LNCaP clone FGC (cell line): ENCODE data around the gene KDELR3.

ENCODE experiments used
- DNase-seq: peaks from one replicate; pipeline ENCODE4 v3.0.0-alpha.2; 2011; ENCODE audit warnings: low read depth
- H3K4me3 ChIP-seq: 2 replicates; pipeline ENCODE4 v1.5.1; 2011; ENCODE audit warnings: mild to moderate bottlenecking, low read depth, low read length, control low read depth
- TF ChIP-seq, protein P1 (sequence below): IDR thresholded peaks from 2 replicates; pipeline ENCODE4 v1.5.1; 2012; ENCODE audit warnings: mild to moderate bottlenecking; ENCODE audit not compliant: control insufficient read depth, insufficient read depth; ENCODE audit errors: extremely low read depth

Gene KDELR3

DNA sequence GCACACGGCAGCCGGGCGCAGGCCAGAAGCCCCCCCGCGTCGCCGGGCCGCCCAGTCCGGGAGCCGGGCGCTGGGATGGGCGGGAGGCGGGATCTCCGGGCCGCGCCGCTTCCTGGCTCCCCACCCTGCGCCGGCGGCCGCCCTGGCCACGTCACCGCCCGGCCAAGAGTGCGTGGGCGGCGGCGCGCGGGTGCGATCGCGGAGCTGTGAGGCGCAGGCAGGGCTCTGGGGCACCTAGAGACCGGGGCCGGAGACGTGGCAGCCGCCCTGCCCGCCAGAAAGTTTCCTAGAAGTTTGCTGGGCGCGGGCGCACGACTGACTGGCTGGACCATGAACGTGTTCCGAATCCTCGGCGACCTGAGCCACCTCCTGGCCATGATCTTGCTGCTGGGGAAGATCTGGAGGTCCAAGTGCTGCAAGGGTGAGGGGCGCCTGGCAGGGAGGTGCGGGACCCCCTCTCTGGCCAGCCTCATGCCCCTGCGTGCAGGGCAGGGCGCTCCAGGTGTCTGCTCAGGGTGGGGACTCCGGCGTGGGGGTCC, at the start of gene KDELR3:
Gene KDELR3 (plus strand): TSS at position 193 of the 539 bp plus-strand sequence. CDS start 138 bp downstream, at position 331.
- peak within 1 kb of the TSS; percentile 44 for H3K4me3 ChIP-seq
- DNase-seq: no peak
- TF ChIP-seq, protein P1, sequence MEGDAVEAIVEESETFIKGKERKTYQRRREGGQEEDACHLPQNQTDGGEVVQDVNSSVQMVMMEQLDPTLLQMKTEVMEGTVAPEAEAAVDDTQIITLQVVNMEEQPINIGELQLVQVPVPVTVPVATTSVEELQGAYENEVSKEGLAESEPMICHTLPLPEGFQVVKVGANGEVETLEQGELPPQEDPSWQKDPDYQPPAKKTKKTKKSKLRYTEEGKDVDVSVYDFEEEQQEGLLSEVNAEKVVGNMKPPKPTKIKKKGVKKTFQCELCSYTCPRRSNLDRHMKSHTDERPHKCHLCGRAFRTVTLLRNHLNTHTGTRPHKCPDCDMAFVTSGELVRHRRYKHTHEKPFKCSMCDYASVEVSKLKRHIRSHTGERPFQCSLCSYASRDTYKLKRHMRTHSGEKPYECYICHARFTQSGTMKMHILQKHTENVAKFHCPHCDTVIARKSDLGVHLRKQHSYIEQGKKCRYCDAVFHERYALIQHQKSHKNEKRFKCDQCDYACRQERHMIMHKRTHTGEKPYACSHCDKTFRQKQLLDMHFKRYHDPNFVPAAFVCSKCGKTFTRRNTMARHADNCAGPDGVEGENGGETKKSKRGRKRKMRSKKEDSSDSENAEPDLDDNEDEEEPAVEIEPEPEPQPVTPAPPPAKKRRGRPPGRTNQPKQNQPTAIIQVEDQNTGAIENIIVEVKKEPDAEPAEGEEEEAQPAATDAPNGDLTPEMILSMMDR: no peak

DNA sequence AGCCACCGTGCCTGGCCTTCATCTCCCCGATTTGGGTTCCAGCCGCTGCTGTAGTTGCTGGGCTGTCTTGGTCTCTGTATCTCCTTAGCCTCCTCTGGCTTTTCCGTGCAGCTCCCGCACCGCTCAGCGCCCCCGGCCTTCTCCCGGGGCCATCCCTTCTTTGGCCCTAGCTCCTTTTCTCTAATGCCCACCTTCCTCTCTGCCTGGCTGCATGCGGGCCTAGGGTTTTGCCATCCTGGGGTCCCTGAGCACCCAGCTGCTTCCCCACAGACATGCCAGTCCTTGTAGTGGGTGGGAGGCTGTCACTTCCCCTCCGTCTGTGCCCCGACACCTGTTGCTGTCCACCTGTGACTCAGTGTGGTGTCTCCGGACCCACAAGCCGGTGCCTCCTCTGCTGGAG, 49.3 kb upstream of the KDELR3 start:
- DNase-seq: no peak
- TF ChIP-seq, protein P1: no peak
- H3K4me3 ChIP-seq: no peak overlapping the region

DNA sequence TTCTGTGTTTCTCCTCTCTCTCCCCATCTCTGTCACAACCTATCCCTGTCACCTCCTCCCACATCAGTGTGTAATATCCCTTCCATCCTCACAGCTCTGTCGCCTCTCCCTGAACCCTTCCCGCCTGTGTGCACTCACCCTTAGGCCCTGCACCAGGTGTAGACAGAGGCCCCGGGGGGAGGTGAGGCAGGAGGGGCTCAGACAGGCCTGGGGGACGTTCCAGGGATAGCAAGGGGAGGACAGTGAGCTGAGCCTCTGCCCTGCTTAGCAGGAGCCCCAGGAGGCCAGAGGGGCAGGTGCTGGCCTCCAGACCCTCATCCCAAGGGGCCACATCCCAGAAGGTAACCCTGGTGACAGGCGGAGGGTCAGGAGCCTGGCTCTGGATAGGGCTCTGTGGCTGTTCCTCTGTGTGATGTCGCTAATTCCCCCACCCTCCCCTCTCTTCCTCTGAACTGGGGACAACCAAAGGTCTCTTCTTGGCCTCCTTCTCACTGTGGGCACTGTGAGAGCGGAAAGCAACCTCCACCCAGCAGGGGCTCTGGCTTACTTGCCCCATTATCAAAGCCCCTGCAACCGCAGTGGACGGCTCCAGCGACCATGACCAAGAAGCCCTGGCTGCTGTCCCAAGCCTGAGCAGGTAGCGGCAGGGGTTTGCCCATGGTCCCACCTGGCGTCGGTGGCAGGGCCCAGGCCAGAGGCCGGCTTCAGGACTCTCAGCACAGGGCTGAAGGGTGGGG, 48.6 kb upstream of the KDELR3 start:
- no peak for DNase-seq
- no peak overlapping the region for H3K4me3 ChIP-seq
- TF ChIP-seq, protein P1: no peak

DNA sequence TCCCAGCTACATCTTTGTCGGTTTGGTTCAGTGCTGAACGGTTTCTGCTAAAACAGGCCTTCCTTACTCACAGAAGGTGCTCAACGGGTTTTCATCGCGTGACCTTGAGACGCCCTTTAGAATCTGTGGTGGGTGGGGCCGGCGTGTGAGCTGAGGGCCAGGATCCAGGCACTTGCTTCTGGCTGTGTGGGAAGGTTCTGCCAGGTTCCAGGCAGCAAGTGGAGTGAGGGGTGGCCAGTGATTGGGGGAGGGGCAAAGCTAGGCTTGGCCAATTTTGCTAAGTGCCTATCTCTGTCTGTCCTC, 48.1 kb upstream of the KDELR3 start:
- TF ChIP-seq, protein P1: no peak
- no peak for DNase-seq
- no peak overlapping the region for H3K4me3 ChIP-seq

DNA sequence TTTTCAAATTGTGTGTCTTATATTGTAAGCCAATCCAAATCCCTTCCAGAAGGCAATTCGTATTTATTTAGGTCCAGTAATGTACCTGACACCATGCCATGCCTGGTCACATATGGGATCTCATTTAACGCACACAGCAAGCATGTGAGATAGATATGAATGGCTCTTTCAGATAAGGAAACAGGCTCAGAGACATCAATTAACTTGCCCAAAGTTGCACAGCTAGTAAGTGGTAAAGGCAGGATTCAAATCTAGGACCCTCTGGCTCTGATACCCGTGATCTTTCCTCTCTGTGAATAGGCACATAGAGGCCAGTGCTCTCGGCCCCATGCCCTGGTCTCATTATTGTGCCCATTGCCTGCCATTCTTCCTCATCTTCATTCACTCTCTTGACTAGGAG, 47.2 kb upstream of the KDELR3 start:
- DNase-seq: no peak
- TF ChIP-seq, protein P1: no peak
- H3K4me3 ChIP-seq: no peak overlapping the region

DNA sequence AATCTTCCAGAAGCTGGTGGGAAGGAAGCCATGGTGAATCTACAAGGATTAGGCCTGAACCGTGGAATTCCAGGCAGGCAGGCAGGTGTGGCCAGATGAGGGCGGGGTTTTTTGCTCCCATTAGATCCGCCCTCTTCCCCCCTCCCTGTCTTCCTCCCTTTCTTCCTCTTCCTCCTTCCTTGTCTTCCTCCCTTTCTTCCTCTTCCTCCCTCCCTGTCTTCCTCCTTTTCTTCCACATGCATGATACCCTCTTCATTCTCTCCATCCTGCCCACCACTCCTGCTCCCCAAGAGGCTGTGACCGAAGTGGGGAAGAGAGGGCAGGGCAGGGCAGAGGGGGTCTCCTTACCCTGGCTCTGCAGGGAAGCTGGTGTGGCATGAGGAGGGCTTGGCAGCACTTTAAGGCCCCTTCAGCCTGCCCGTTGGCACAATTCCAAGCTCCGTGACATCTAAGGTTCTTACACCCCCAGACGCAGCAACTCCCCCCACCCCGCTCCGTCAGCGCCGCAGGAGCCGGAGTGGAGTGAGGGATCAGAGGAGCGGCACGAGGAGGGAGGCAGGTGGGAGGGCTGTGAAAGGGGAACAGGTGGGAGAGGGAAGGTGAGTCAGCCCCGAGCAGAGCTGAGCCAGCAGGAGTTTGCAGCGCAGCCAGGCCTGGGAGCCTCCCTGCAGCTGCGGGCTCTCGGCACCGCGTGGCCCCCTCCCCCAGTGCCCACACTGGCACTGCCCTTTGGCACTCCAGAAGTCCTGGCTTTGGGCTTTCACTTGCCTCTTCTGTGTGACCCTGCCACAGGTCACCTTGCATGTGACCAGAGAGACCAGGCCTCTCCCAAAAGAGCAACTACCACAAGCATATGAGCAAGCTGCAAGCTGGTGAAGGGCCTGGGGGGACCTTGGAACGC, 45.0 kb upstream of the KDELR3 start:
- TF ChIP-seq, protein P1: no peak
- H3K4me3 ChIP-seq: no peak overlapping the region
- DNase-seq: no peak
